Activated CD8-positive, alpha-beta T cell treated with anti-CD3 and anti-CD28 coated beads, Interleukin-2, amount 10 ng/mL, durations not matched to agents 7 days and 5 days (primary cell): Measurements from ENCODE around the gene PLEKHF1. TPM values are rescaled to one million over a fixed set of nuclear protein-coding genes. Genes with fewer than 3 reads are reported as not detected.

Source experiments
- ATAC-seq: fragments of 150-1000 bp; cut with Tn5 transposase; one replicate; pipeline ENCODE4 v1.10.0; 2021; ENCODE audit warnings: moderate library complexity
- CTCF ChIA-PET: fragments of 350-600 bp; sonication (Branson Sonifier 250); formaldehyde crosslinking; loops from one replicate; lab custom pipeline; 2021; ENCODE audit warnings: antibody characterized with exemption; lab: Charles Lee
- POLR2A ChIA-PET: fragments of 350-600 bp; sonication (Branson Sonifier 250); formaldehyde crosslinking; loops from one replicate; lab custom pipeline; 2021; ENCODE audit warnings: antibody characterized with exemption; lab: Charles Lee
- DNase-seq: peaks from one replicate; pipeline ENCODE4 v3.0.0-alpha.2; 2020
- H3K27ac Mint-ChIP-seq: one replicate; pipeline ENCODE4 v1.8.0; 2021; ENCODE audit warnings: mild to moderate bottlenecking, mixed read lengths
- H3K27me3 Mint-ChIP-seq: one replicate; pipeline ENCODE4 v1.8.0; 2021; ENCODE audit warnings: low read depth, mixed read lengths
- H3K36me3 Mint-ChIP-seq: one replicate; pipeline ENCODE4 v1.8.0; 2021; ENCODE audit warnings: low read depth, mixed read lengths
- H3K4me1 Mint-ChIP-seq: one replicate; pipeline ENCODE4 v1.8.0; 2021; ENCODE audit warnings: low read depth, mixed read lengths
- H3K4me3 Mint-ChIP-seq: one replicate; pipeline ENCODE4 v1.8.0; 2021; ENCODE audit warnings: mild to moderate bottlenecking, mixed read lengths
- H3K9me3 Mint-ChIP-seq: one replicate; pipeline ENCODE4 v1.8.0; 2022; ENCODE audit warnings: mixed read lengths; ENCODE audit not compliant: insufficient read depth
- total RNA-seq, 2 experiments: library from RNA; stranded (reverse); gene quantifications; one replicate each; pipeline ENCODE4 v1.2.3, GENCODE V29; 2021

Gene PLEKHF1
- total RNA-seq, 2 experiments from 2014 or later = 46.0 to 47.7 TPM

DNA sequence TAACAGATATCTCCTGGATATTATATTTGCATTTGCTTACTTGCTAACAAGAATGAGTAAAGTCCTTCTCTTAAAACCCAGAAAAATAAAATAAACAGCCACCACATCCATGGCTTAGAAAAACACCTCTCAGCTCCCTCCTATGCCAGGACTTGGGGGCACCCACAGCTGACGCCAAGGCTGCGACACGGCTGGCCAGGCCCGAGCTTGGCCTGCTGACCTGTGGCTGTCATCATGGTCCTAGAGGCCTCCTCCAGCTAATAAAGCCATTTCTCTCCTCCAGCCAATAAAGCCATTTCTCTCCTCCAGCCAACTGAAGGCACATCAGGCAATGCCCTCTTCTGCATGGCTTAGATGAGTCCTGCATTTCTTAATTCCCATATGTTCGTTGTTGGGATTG is 28.9 kb downstream of the PLEKHF1 start:
- no peak overlapping the region for H3K27ac Mint-ChIP-seq
- ATAC-seq = no peak
- H3K9me3 Mint-ChIP-seq = peaks cover 4% of the 10 kb centered on the region

GRCh38 chr19:29694669-29695627 is 29.7 kb downstream of the PLEKHF1 start:
- peak; percentile 88 for DNase-seq
- Mint-ChIP-seq H3K27me3 (no peaks in the 10 kb centered on the region), H3K36me3 (no peaks in the 10 kb centered on the region), H3K27ac (peak overlapping the region; percentile 77), H3K9me3 (no peaks in the 10 kb centered on the region), H3K4me3 (no peak overlapping the region), H3K4me1 (peaks cover 20% of the 10 kb centered on the region)
- peak; percentile 98 for ATAC-seq
- POLR2A ChIA-PET = interaction anchor here (1.1 to 1.8 kb wide), 3 partner anchors 20 to 89 kb away, joined by 3 to 11 read pairs (median 7); partner anchors contain the start of genes C19orf12 and POP4
- CTCF ChIA-PET = interaction anchor here (0.7 to 7.0 kb wide), 20 partner anchors 9 to 182 kb away, joined by 3 to 199 read pairs (median 6); partner anchors contain the start of genes C19orf12, PLEKHF1 and POP4

More for the DNA sequence above, 28.9 kb downstream of the PLEKHF1 start:
- no peak overlapping the region for H3K4me3 Mint-ChIP-seq
- CTCF ChIA-PET = interaction anchor here (0.6 to 7.0 kb wide), 20 partner anchors 9 to 183 kb away, joined by 3 to 199 read pairs (median 6); partner anchors contain the start of genes C19orf12, PLEKHF1 and POP4
- no peaks in the 10 kb centered on the region for H3K27me3 Mint-ChIP-seq
- POLR2A ChIA-PET = interaction anchor here (1.1 to 1.8 kb wide), 3 partner anchors 21 to 88 kb away, joined by 3 to 11 read pairs (median 7); partner anchors contain the start of genes C19orf12 and POP4
- peaks cover 4% of the 10 kb centered on the region for H3K36me3 Mint-ChIP-seq
- H3K4me1 Mint-ChIP-seq = peaks cover 25% of the 10 kb centered on the region
- DNase-seq = no peak

DNA sequence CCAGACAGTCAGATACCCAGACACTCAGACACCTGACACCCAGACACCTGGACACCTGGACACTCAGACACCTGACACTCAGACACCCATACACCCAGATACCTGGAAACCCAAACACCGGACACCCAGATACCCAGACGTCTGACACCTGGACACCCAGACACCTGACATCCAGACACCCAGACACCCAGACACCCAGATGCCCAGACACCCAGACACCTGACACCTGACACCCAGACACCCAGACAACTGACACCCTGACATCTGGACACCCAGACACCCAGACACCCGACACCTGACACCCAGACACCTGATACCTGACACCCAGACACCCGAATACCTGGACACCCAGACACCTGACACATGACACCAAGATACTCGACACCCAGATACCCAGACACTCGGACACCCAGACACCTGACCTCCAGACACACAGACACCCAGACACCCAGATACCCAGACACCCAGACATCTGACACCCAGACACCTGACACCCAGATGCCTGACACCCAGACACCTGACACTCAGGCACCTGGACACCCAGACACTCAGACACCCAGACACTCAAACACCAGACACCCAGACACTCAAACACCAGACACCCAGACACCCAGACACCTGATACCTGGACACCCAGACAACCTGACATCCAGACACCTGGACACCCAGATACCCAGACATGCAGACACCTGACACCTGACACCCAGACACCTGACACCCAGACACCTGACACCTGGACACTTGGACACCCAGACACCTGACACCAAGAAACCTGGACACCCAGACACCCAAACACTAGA is 30.7 kb downstream of the PLEKHF1 start:
- Mint-ChIP-seq H3K4me3 (no peak overlapping the region), H3K27ac (no peak overlapping the region), H3K27me3 (no peaks in the 10 kb centered on the region), H3K36me3 (no peaks in the 10 kb centered on the region), H3K4me1 (peaks cover 14% of the 10 kb centered on the region), H3K9me3 (no peaks in the 10 kb centered on the region)
- POLR2A ChIA-PET = no interaction called here
- CTCF ChIA-PET = interaction anchor here (1.1 to 7.0 kb wide), 3 partner anchors 18 to 30 kb away, joined by 3 to 199 read pairs (median 4); partner anchors contain the start of gene C19orf12
- no peak for ATAC-seq
- no peak for DNase-seq

GRCh38 chr19:29696565-29696846 is 31.2 kb downstream of the PLEKHF1 start:
- H3K4me1 Mint-ChIP-seq = peaks cover 11% of the 10 kb centered on the region
- ChIA-PET CTCF (interaction anchor here (1.1 kb wide), 1 partner anchor 20 kb away, joined by 3 read pairs; no protein-coding TSS in a partner anchor), POLR2A (no interaction called here)
- no peaks in the 10 kb centered on the region for H3K9me3 Mint-ChIP-seq
- ATAC-seq (no peak), DNase-seq (no peak)
- no peaks in the 10 kb centered on the region for H3K36me3 Mint-ChIP-seq
- H3K27ac Mint-ChIP-seq = no peak overlapping the region
- no peak overlapping the region for H3K4me3 Mint-ChIP-seq
- H3K27me3 Mint-ChIP-seq = no peaks in the 10 kb centered on the region

GRCh38 chr19:29697523-29698261 is 32.4 kb downstream of the PLEKHF1 start:
- no peaks in the 10 kb centered on the region for H3K27me3 Mint-ChIP-seq
- H3K9me3 Mint-ChIP-seq = no peaks in the 10 kb centered on the region
- peak overlapping the region; percentile 55 for H3K27ac Mint-ChIP-seq
- no peak overlapping the region for H3K4me3 Mint-ChIP-seq
- peaks cover 7% of the 10 kb centered on the region for H3K36me3 Mint-ChIP-seq
- DNase-seq (no peak), ATAC-seq (no peak)
- H3K4me1 Mint-ChIP-seq = peaks cover 11% of the 10 kb centered on the region
- POLR2A ChIA-PET = interaction anchor here (1.2 to 1.4 kb wide), 2 partner anchors 17 to 92 kb away, joined by 3 to 4 read pairs; partner anchors contain the start of genes C19orf12 and POP4
- CTCF ChIA-PET = interaction anchor here (1.5 kb wide), 1 partner anchor 19 kb away, joined by 7 read pairs; no protein-coding TSS in a partner anchor

- H3K4me1 Mint-ChIP-seq = peaks cover 13% of the 10 kb centered on the region
- ChIA-PET CTCF (interaction anchor here (0.6 to 2.7 kb wide), 5 partner anchors 12 to 94 kb away, joined by 3 to 18 read pairs (median 5); partner anchors contain the start of gene POP4), POLR2A (interaction anchor here (0.9 kb wide), 1 partner anchor 94 kb away, joined by 3 read pairs; the partner anchor contains the start of gene POP4)
- H3K4me3 Mint-ChIP-seq = no peak overlapping the region
- no peaks in the 10 kb centered on the region for H3K27me3 Mint-ChIP-seq
- no peak overlapping the region for H3K27ac Mint-ChIP-seq
- H3K9me3 Mint-ChIP-seq = no peaks in the 10 kb centered on the region
- peaks cover 22% of the 10 kb centered on the region for H3K36me3 Mint-ChIP-seq
- DNase-seq (no peak), ATAC-seq (no peak)
These were observed 34.6 kb downstream of the PLEKHF1 start for GRCh38 chr19:29699861-29700260.

- no peaks in the 10 kb centered on the region for H3K27me3 Mint-ChIP-seq
- ChIA-PET POLR2A (interaction anchor here (0.9 to 1.0 kb wide), 2 partner anchors 16 to 94 kb away, joined by 3 read pairs; partner anchors contain the start of gene POP4), CTCF (interaction anchor here (1.2 to 2.7 kb wide), 4 partner anchors 11 to 94 kb away, joined by 3 to 18 read pairs (median 7); partner anchors contain the start of gene POP4)
- ATAC-seq (no peak), DNase-seq (no peak)
- peaks cover 17% of the 10 kb centered on the region for H3K4me1 Mint-ChIP-seq
- H3K9me3 Mint-ChIP-seq = no peaks in the 10 kb centered on the region
- H3K4me3 Mint-ChIP-seq = no peak overlapping the region
- H3K36me3 Mint-ChIP-seq = peaks cover 27% of the 10 kb centered on the region
- no peak overlapping the region for H3K27ac Mint-ChIP-seq
These were observed 35.2 kb downstream of the PLEKHF1 start for GRCh38 chr19:29700498-29700897.

GRCh38 chr19:29702161-29702962 is 37.1 kb downstream of the PLEKHF1 start:
- ChIA-PET POLR2A (no interaction called here), CTCF (interaction anchor here (1.2 to 6.7 kb wide), 3 partner anchors 11 to 92 kb away, joined by 3 to 62 read pairs (median 4); partner anchors contain the start of gene C19orf12)
- Mint-ChIP-seq H3K27me3 (no peaks in the 10 kb centered on the region), H3K4me3 (no peak overlapping the region), H3K27ac (no peak overlapping the region), H3K9me3 (no peaks in the 10 kb centered on the region), H3K4me1 (peaks cover 36% of the 10 kb centered on the region), H3K36me3 (peaks cover 46% of the 10 kb centered on the region)
- no peak for ATAC-seq
- DNase-seq = no peak

- H3K4me1 Mint-ChIP-seq = peaks cover 41% of the 10 kb centered on the region
- peaks cover 52% of the 10 kb centered on the region for H3K36me3 Mint-ChIP-seq
- H3K27ac Mint-ChIP-seq = no peak overlapping the region
- ChIA-PET CTCF (interaction anchor here (1.2 to 6.7 kb wide), 3 partner anchors 10 to 93 kb away, joined by 3 to 62 read pairs (median 4); partner anchors contain the start of gene C19orf12), POLR2A (interaction anchor here (0.8 to 1.8 kb wide), 2 partner anchors 9 to 11 kb away, joined by 3 to 6 read pairs; no protein-coding TSS in a partner anchor)
- no peak for DNase-seq
- H3K9me3 Mint-ChIP-seq = no peaks in the 10 kb centered on the region
- no peaks in the 10 kb centered on the region for H3K27me3 Mint-ChIP-seq
- H3K4me3 Mint-ChIP-seq = no peak overlapping the region
- ATAC-seq = no peak
These were observed 37.7 kb downstream of the PLEKHF1 start for GRCh38 chr19:29702963-29703320.
